Caco-2 (cell line): ENCODE data around the gene LRRC4. TPM values are rescaled to one million over a fixed set of nuclear protein-coding genes. Genes with fewer than 3 reads are reported as not detected.

Source experiments
- BruUV-seq: library from RNA; stranded (reverse); fragments of 400-500 nt; replicated peaks from 2 replicates; lab custom pipeline; 2021; lab: Mats Ljungman, UMichigan
- CTCF ChIA-PET: fragments of 300-600 bp; sonication (Branson Sonifier 250); formaldehyde crosslinking; loops from one replicate; lab custom pipeline; 2022; ENCODE audit warnings: antibody characterized with exemption; lab: Charles Lee
- POLR2A ChIA-PET: fragments of 300-600 bp; sonication (Branson Sonifier 250); formaldehyde crosslinking; loops from one replicate; lab custom pipeline; 2022; ENCODE audit warnings: antibody characterized with exemption; lab: Charles Lee
- DNase-seq, 2 experiments: peaks; one replicate each; pipeline versions ENCODE4 v3.0.0 to v3.0.0-alpha.2; 2020 to 2022
- H3K27me3 ChIP-seq: replicated peaks from 2 replicates; pipeline ENCODE4 v1.6.0; 2011; ENCODE audit warnings: low read length; ENCODE audit not compliant: control insufficient read depth, insufficient read depth
- H3K36me3 ChIP-seq: 2 replicates; pipeline ENCODE4 v1.5.1; 2011; ENCODE audit warnings: low read length; ENCODE audit not compliant: control insufficient read depth, insufficient read depth
- H3K4me1 ChIP-seq: fragments of 250-450 bp; sonication (Bioruptor Pico); 2 replicates; pipeline ENCODE4 v1.5.1; 2020; ENCODE audit warnings: mild to moderate bottlenecking
- H3K4me3 ChIP-seq: 2 replicates; pipeline ENCODE4 v1.5.1; 2011; ENCODE audit warnings: low read depth, mild to moderate bottlenecking, control low read depth, low read length
- H3K9me3 ChIP-seq: fragments of 250-450 bp; sonication (Bioruptor Pico); 2 replicates; pipeline ENCODE4 v1.5.1; 2020; ENCODE audit warnings: mild to moderate bottlenecking, moderate library complexity
- H3K27ac Mint-ChIP-seq: one replicate; pipeline ENCODE4 v1.8.0; 2022; ENCODE audit warnings: mixed read lengths; ENCODE audit not compliant: unreplicated experiment
- H3K27me3 Mint-ChIP-seq: one replicate; pipeline ENCODE4 v1.8.0; 2022; ENCODE audit warnings: mixed read lengths; ENCODE audit not compliant: insufficient read depth, unreplicated experiment
- H3K36me3 Mint-ChIP-seq: one replicate; pipeline ENCODE4 v1.8.0; 2022; ENCODE audit warnings: mild to moderate bottlenecking, mixed read lengths; ENCODE audit not compliant: insufficient read depth, unreplicated experiment
- H3K4me1 Mint-ChIP-seq: one replicate; pipeline ENCODE4 v1.8.0; 2022; ENCODE audit warnings: low read depth, mixed read lengths; ENCODE audit not compliant: unreplicated experiment
- H3K4me3 Mint-ChIP-seq: one replicate; pipeline ENCODE4 v1.8.0; 2022; ENCODE audit warnings: mild to moderate bottlenecking, moderate library complexity, mixed read lengths; ENCODE audit not compliant: unreplicated experiment
- H3K9me3 Mint-ChIP-seq: one replicate; pipeline ENCODE4 v1.8.0; 2022; ENCODE audit warnings: mixed read lengths; ENCODE audit not compliant: unreplicated experiment
- intact Hi-C: fragments of 100-400 bp; cut with micrococcal nuclease; formaldehyde crosslinking; loops from one replicate; pipeline ENCODE4 v1.10.0; 2022; ENCODE audit not compliant: unreplicated experiment
- total RNA-seq: library from RNA; stranded (reverse); gene quantifications from 2 replicates; pipeline ENCODE4 v1.2.3, GENCODE V29; 2022
- TF ChIP-seq, protein P1 (sequence below), 2 experiments: fragments of 200-600 bp in 1 of 2; IDR thresholded peaks; 1 replicate in 1 of 2; 2 replicates in 1 of 2; pipeline versions ENCODE4 v1.5.1 to v1.8.0; 2011 to 2022; ENCODE audit warnings: antibody characterized with exemption in 1 of 2, control low read depth in 1 of 2, inconsistent platforms in 1 of 2, low read depth in 1 of 2, low read length in 1 of 2, mild to moderate bottlenecking in 1 of 2, moderate library complexity in 1 of 2; ENCODE audit not compliant: insufficient read depth in 1 of 2, severe bottlenecking in 1 of 2, unreplicated experiment in 1 of 2

Gene LRRC4
- total RNA-seq, 1 experiment from 2014 or later, result not detected

DNA sequence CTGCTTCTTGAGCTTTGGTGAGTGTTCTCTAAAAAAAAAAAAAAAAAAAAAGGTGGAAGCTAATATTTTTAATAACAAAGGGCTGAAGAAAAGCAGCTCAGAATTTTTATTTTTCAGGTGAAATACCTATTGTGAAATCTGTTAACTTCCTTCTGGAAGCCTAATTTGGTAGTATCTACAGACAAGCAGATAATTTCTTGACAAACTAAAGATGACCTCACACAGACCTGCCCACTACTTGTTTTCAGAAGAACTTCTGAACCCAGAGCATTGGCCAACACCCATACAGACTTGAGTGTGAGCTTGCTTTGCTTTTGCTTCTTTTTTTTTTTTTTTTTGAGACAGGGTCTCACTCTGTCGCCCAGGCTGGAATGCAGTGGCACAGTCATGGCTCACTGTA is 31.2 kb downstream of the LRRC4 start:
- Mint-ChIP-seq H3K9me3 (no peaks in the 10 kb centered on the region), H3K27me3 (no peaks in the 10 kb centered on the region), H3K36me3 (peaks cover 81% of the 10 kb centered on the region), H3K27ac (no peak overlapping the region), H3K4me3 (no peak overlapping the region), H3K4me1 (peaks cover 38% of the 10 kb centered on the region)
- Histone ChIP-seq H3K9me3 (no peaks in the 10 kb centered on the region), H3K27me3 (no peaks in the 10 kb centered on the region), H3K36me3 (no peaks in the 10 kb centered on the region), H3K4me1 (peaks cover 35% of the 10 kb centered on the region), H3K4me3 (no peak overlapping the region)
- intact Hi-C loops, result no loop called here
- no peak for DNase-seq
- TF ChIP-seq, protein P1, sequence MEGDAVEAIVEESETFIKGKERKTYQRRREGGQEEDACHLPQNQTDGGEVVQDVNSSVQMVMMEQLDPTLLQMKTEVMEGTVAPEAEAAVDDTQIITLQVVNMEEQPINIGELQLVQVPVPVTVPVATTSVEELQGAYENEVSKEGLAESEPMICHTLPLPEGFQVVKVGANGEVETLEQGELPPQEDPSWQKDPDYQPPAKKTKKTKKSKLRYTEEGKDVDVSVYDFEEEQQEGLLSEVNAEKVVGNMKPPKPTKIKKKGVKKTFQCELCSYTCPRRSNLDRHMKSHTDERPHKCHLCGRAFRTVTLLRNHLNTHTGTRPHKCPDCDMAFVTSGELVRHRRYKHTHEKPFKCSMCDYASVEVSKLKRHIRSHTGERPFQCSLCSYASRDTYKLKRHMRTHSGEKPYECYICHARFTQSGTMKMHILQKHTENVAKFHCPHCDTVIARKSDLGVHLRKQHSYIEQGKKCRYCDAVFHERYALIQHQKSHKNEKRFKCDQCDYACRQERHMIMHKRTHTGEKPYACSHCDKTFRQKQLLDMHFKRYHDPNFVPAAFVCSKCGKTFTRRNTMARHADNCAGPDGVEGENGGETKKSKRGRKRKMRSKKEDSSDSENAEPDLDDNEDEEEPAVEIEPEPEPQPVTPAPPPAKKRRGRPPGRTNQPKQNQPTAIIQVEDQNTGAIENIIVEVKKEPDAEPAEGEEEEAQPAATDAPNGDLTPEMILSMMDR (IDR thresholded peaks at IDR 0.05; ENCODE audit: insufficient read depth in 1 of 2, low read depth in 1 of 2, low read length in 1 of 2, severe bottlenecking in 1 of 2, unreplicated experiment in 1 of 2), result no peak
- CTCF ChIA-PET, result interaction anchor here (0.7 kb wide), 1 partner anchor 55 kb away, joined by 3 read pairs; no protein-coding TSS in a partner anchor
- POLR2A ChIA-PET, result interaction anchor here (0.5 to 0.6 kb wide), 2 partner anchors 11 to 412 kb away, joined by 5 to 8 read pairs; no protein-coding TSS in a partner anchor
- no TSS peak for BruUV-seq

DNA sequence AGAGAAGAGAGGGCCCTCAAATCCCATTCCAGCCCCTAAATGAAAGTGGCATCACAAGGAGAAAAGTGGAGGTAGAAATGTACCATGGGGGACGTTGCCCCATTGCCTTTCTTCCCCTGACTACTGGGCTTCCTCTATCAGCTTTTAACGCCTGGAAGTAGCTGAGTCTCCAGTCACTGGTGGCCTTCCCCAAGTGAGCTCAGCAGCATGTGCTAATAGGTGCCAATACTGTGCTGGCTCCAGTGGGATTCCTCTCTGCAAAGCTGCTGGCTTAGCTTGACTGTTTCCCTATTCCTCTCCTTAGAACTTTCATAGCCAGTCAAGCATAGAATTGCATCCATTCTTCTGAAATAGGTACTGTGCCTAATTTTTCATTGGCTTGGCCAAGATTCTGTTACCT is 32.6 kb downstream of the LRRC4 start:
- H3K4me3 ChIP-seq, result no peak overlapping the region
- Mint-ChIP-seq H3K4me3 (no peak overlapping the region), H3K9me3 (no peaks in the 10 kb centered on the region), H3K27ac (no peak overlapping the region), H3K4me1 (peaks cover 46% of the 10 kb centered on the region), H3K27me3 (no peaks in the 10 kb centered on the region), H3K36me3 (peaks cover 74% of the 10 kb centered on the region)
- no peaks in the 10 kb centered on the region for H3K9me3 ChIP-seq
- ChIA-PET POLR2A (no interaction called here), CTCF (no interaction called here)
- H3K27me3 ChIP-seq, result no peaks in the 10 kb centered on the region
- peaks cover 30% of the 10 kb centered on the region for H3K4me1 ChIP-seq
- intact Hi-C loops, result no loop called here
- DNase-seq, result no peak
- H3K36me3 ChIP-seq, result no peaks in the 10 kb centered on the region
- TF ChIP-seq, protein P1 (IDR thresholded peaks at IDR 0.05; ENCODE audit: insufficient read depth in 1 of 2, low read depth in 1 of 2, low read length in 1 of 2, severe bottlenecking in 1 of 2, unreplicated experiment in 1 of 2), result no peak
- BruUV-seq, result no TSS peak

DNA sequence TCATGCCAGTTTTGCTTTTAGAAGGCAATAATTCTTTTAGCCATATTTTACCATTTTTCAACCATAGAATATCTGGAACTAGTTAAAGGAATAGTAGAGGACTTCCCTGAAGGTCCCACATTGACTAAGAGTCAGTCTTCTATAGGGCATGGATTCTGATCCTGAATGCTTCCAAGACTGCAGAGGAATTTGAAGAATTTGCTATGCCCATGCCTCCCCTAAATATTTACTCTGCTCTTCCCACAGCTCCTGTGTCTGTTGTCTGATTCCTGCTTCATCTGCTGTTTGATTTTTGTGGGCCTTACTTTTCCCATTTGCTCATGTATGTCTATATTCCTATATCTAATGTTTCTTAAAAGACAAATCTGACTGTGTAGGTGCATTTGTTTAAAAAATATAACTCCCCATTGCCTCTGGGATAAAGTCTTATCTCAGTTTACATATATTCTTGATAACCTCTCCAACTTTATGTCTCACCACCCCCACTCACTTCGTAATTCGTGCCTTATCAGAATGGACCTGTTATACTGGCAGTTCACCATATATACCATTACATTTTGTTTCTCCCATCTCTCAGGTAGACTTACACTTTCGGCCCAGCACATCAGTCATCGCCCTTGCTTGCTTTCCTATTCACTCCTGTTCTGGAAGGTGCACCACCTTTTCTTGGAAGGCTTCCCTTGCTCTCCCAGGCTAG is 33.9 kb downstream of the LRRC4 start:
- no peaks in the 10 kb centered on the region for H3K9me3 Mint-ChIP-seq
- TF ChIP-seq, protein P1 (IDR thresholded peaks at IDR 0.05; ENCODE audit: insufficient read depth in 1 of 2, low read depth in 1 of 2, low read length in 1 of 2, severe bottlenecking in 1 of 2, unreplicated experiment in 1 of 2), result no peak
- H3K27ac Mint-ChIP-seq, result peak overlapping the region; percentile 16
- Histone ChIP-seq H3K4me1 (peaks cover 30% of the 10 kb centered on the region), H3K9me3 (no peaks in the 10 kb centered on the region), H3K36me3 (no peaks in the 10 kb centered on the region), H3K27me3 (no peaks in the 10 kb centered on the region), H3K4me3 (no peak overlapping the region)
- ChIA-PET POLR2A (no interaction called here), CTCF (no interaction called here)
- peaks cover 46% of the 10 kb centered on the region for H3K4me1 Mint-ChIP-seq
- BruUV-seq, result no TSS peak
- intact Hi-C loops, result no loop called here
- peak overlapping the region; percentile 13 for H3K4me3 Mint-ChIP-seq
- peaks cover 73% of the 10 kb centered on the region for H3K36me3 Mint-ChIP-seq
- no peak for DNase-seq
- H3K27me3 Mint-ChIP-seq, result no peaks in the 10 kb centered on the region
